ENCODE results near the gene MMRN2. TPM values are rescaled to one million over a fixed set of nuclear protein-coding genes. Genes with fewer than 3 reads are reported as not detected.
"Not testable (repeated sequence)": the region's sequence is repeated elsewhere in the genome, so short reads cannot be mapped to it uniquely, and the experiment has no call there.

MMRN2 gene
- total RNA-seq, 1 donor = 1.2 TPM

GRCh38 chr10:86953747-86954680 lies 3.4 kb downstream of the MMRN2 start:
- peaks cover 4% of the 10 kb centered on the region for H3K4me1 ChIP-seq (ENCODE audit: insufficient read depth, low read length)
- H3K4me3 ChIP-seq (ENCODE audit: low read length) = no peak overlapping the region
- H3K27me3 ChIP-seq (ENCODE audit: insufficient read depth, low read length) = no peaks in the 10 kb centered on the region
- no peaks in the 10 kb centered on the region for H3K9me3 ChIP-seq (ENCODE audit: low read depth, low read length)

GRCh38 chr10:86952697-86953096 lies 4.7 kb downstream of the MMRN2 start:
- H3K4me3 ChIP-seq (ENCODE audit: low read length); H3K9me3 ChIP-seq (ENCODE audit: low read depth, low read length); H3K4me1 ChIP-seq (ENCODE audit: insufficient read depth, low read length); H3K27me3 ChIP-seq (ENCODE audit: insufficient read depth, low read length): not testable (repeated sequence)

GRCh38 chr10:86952106-86952505 lies 5.3 kb downstream of the MMRN2 start:
- Histone ChIP-seq H3K4me3 (ENCODE audit: low read length) (no peak overlapping the region), H3K27me3 (ENCODE audit: insufficient read depth, low read length) (no peaks in the 10 kb centered on the region), H3K9me3 (ENCODE audit: low read depth, low read length) (no peaks in the 10 kb centered on the region), H3K4me1 (ENCODE audit: insufficient read depth, low read length) (no peaks in the 10 kb centered on the region)

- no peaks in the 10 kb centered on the region for H3K27me3 ChIP-seq (ENCODE audit: insufficient read depth, low read length)
- no peak overlapping the region for H3K4me3 ChIP-seq (ENCODE audit: low read length)
- H3K9me3 ChIP-seq (ENCODE audit: low read depth, low read length) = no peaks in the 10 kb centered on the region
- no peaks in the 10 kb centered on the region for H3K4me1 ChIP-seq (ENCODE audit: insufficient read depth, low read length)
Measured at GRCh38 chr10:86951184-86951761, 6.1 kb downstream of the MMRN2 start.

GRCh38 chr10:86950349-86950748 lies 7.1 kb downstream of the MMRN2 start:
- no peaks in the 10 kb centered on the region for H3K27me3 ChIP-seq (ENCODE audit: insufficient read depth, low read length)
- no peak overlapping the region for H3K4me3 ChIP-seq (ENCODE audit: low read length)
- no peaks in the 10 kb centered on the region for H3K4me1 ChIP-seq (ENCODE audit: insufficient read depth, low read length)
- no peaks in the 10 kb centered on the region for H3K9me3 ChIP-seq (ENCODE audit: low read depth, low read length)

- not testable (repeated sequence) for H3K9me3 ChIP-seq (ENCODE audit: low read depth, low read length); H3K4me1 ChIP-seq (ENCODE audit: insufficient read depth, low read length); H3K27me3 ChIP-seq (ENCODE audit: insufficient read depth, low read length); H3K4me3 ChIP-seq (ENCODE audit: low read length)
Measured at GRCh38 chr10:86947806-86948205, 9.6 kb downstream of the MMRN2 start.

GRCh38 chr10:86946213-86947155 lies 10.9 kb downstream of the MMRN2 start:
- H3K27me3 ChIP-seq (ENCODE audit: insufficient read depth, low read length) = no peaks in the 10 kb centered on the region
- H3K4me1 ChIP-seq (ENCODE audit: insufficient read depth, low read length) = no peaks in the 10 kb centered on the region
- no peaks in the 10 kb centered on the region for H3K9me3 ChIP-seq (ENCODE audit: low read depth, low read length)
- no peak overlapping the region for H3K4me3 ChIP-seq (ENCODE audit: low read length)

GRCh38 chr10:86945361-86946212 lies 11.8 kb downstream of the MMRN2 start:
- Histone ChIP-seq H3K9me3 (ENCODE audit: low read depth, low read length) (no peaks in the 10 kb centered on the region), H3K4me3 (ENCODE audit: low read length) (no peak overlapping the region), H3K4me1 (ENCODE audit: insufficient read depth, low read length) (no peaks in the 10 kb centered on the region), H3K27me3 (ENCODE audit: insufficient read depth, low read length) (no peaks in the 10 kb centered on the region)

- Histone ChIP-seq H3K4me3 (ENCODE audit: low read length) (no peak overlapping the region), H3K4me1 (ENCODE audit: insufficient read depth, low read length) (no peaks in the 10 kb centered on the region)
Measured at GRCh38 chr10:86944907-86945306, 12.5 kb downstream of the MMRN2 start.

GRCh38 chr10:86944471-86944870 lies 12.9 kb downstream of the MMRN2 start:
- peaks cover 4% of the 10 kb centered on the region for H3K4me1 ChIP-seq (ENCODE audit: insufficient read depth, low read length)
- H3K9me3 ChIP-seq (ENCODE audit: low read depth, low read length) = no peaks in the 10 kb centered on the region
- H3K27me3 ChIP-seq (ENCODE audit: insufficient read depth, low read length) = no peaks in the 10 kb centered on the region
- H3K4me3 ChIP-seq (ENCODE audit: low read length) = no peak overlapping the region

More at GRCh38 chr10:86944907-86945306, 12.5 kb downstream of the MMRN2 start:
- Histone ChIP-seq H3K27me3 (ENCODE audit: insufficient read depth, low read length) (no peaks in the 10 kb centered on the region), H3K9me3 (ENCODE audit: low read depth, low read length) (no peaks in the 10 kb centered on the region)

GRCh38 chr10:86944031-86944419 lies 13.4 kb downstream of the MMRN2 start:
- Histone ChIP-seq H3K9me3 (ENCODE audit: low read depth, low read length) (no peaks in the 10 kb centered on the region), H3K4me1 (ENCODE audit: insufficient read depth, low read length) (peaks cover 5% of the 10 kb centered on the region), H3K4me3 (ENCODE audit: low read length) (no peak overlapping the region), H3K27me3 (ENCODE audit: insufficient read depth, low read length) (no peaks in the 10 kb centered on the region)

GRCh38 chr10:86943316-86944030 lies 13.9 kb downstream of the MMRN2 start:
- no peaks in the 10 kb centered on the region for H3K9me3 ChIP-seq (ENCODE audit: low read depth, low read length)
- peaks cover 5% of the 10 kb centered on the region for H3K4me1 ChIP-seq (ENCODE audit: insufficient read depth, low read length)
- H3K4me3 ChIP-seq (ENCODE audit: low read length) = no peak overlapping the region
- H3K27me3 ChIP-seq (ENCODE audit: insufficient read depth, low read length) = no peaks in the 10 kb centered on the region

- Histone ChIP-seq H3K27me3 (ENCODE audit: insufficient read depth, low read length) (no peaks in the 10 kb centered on the region), H3K9me3 (ENCODE audit: low read depth, low read length) (no peaks in the 10 kb centered on the region), H3K4me3 (ENCODE audit: low read length) (no peak overlapping the region), H3K4me1 (ENCODE audit: insufficient read depth, low read length) (peaks cover 5% of the 10 kb centered on the region)
Measured at GRCh38 chr10:86942441-86943315, 14.7 kb downstream of the MMRN2 start.

Data from mononuclear cell (primary cell).